PC-3 (cell line): ENCODE measurements around the gene WRNIP1. TPM values are rescaled to one million over a fixed set of nuclear protein-coding genes. Genes with fewer than 3 reads are reported as not detected.

Source experiments
- ATAC-seq: fragments of 200-7000 bp; cut with Tn5 transposase; 2 replicates; pipeline ENCODE4 v1.9.1; 2020; ENCODE audit warnings: mild to moderate bottlenecking, moderate library complexity
- BruUV-seq: library from RNA; stranded (reverse); fragments of 400-500 nt; replicated peaks from 2 replicates; lab custom pipeline; 2021; lab: Mats Ljungman, UMichigan
- CTCF ChIA-PET: fragments of 300-600 bp; sonication (Branson Sonifier 250); formaldehyde crosslinking; loops from one replicate; lab custom pipeline; 2022; ENCODE audit warnings: antibody characterized with exemption; lab: Charles Lee
- POLR2A ChIA-PET: fragments of 300-600 bp; sonication (Branson Sonifier 250); formaldehyde crosslinking; loops from one replicate; lab custom pipeline; 2022; ENCODE audit warnings: antibody characterized with exemption; ENCODE audit not compliant: unreplicated experiment; lab: Charles Lee
- DNase-seq: peaks from one replicate; pipeline ENCODE4 v3.0.0-alpha.2; 2015
- H2AFZ ChIP-seq: fragments of 300-600 bp; sonication (generic); 2 replicates; pipeline ENCODE4 v1.6.0; 2016; ENCODE audit warnings: antibody characterized with exemption, low read length
- H3F3A ChIP-seq: fragments of 300-600 bp; sonication (generic); one replicate; pipeline ENCODE4 v1.6.0; 2017; ENCODE audit warnings: antibody characterized with exemption, low read length, control low read depth, mild to moderate bottlenecking; ENCODE audit not compliant: unreplicated experiment
- H3K27ac ChIP-seq: fragments of 300-600 bp; sonication (generic); 2 replicates; pipeline ENCODE4 v1.5.1; 2016; ENCODE audit warnings: mild to moderate bottlenecking, low read length
- H3K27me3 ChIP-seq: fragments of 300-600 bp; sonication (generic); 2 replicates; pipeline ENCODE4 v1.6.1; 2016; ENCODE audit warnings: low read length, mixed read lengths
- H3K36me3 ChIP-seq: fragments of 300-600 bp; sonication (generic); 2 replicates; pipeline ENCODE4 v1.6.1; 2016; ENCODE audit warnings: low read depth, mixed run types, low read length, mixed read lengths
- H3K4me1 ChIP-seq: fragments of 300-600 bp; sonication (generic); 2 replicates; pipeline ENCODE4 v1.5.1; 2016; ENCODE audit warnings: low read length; ENCODE audit not compliant: insufficient read depth
- H3K4me2 ChIP-seq: fragments of 300-600 bp; sonication (generic); 2 replicates; pipeline ENCODE4 v1.6.0; 2016; ENCODE audit warnings: low read length
- H3K4me3 ChIP-seq: fragments of 300-600 bp; sonication (generic); 2 replicates; pipeline ENCODE4 v1.5.1; 2016; ENCODE audit warnings: mild to moderate bottlenecking, low read length, mixed read lengths
- H3K79me2 ChIP-seq: fragments of 300-600 bp; sonication (generic); 2 replicates; pipeline ENCODE4 v1.6.1; 2017; ENCODE audit warnings: low read length, mixed read lengths
- H3K9ac ChIP-seq: fragments of 300-600 bp; sonication (generic); 2 replicates; pipeline ENCODE4 v1.6.0; 2016; ENCODE audit warnings: mild to moderate bottlenecking, low read length
- H3K9me2 ChIP-seq: fragments of 300-600 bp; sonication (generic); replicated peaks from 2 replicates; pipeline ENCODE4 v1.6.1; 2016; ENCODE audit warnings: mixed run types, low read length, mixed read lengths
- H3K9me3 ChIP-seq: fragments of 300-600 bp; sonication (generic); 2 replicates; pipeline ENCODE4 v1.6.1; 2016; ENCODE audit warnings: low read length, mixed read lengths
- H4K20me1 ChIP-seq: fragments of 300-600 bp; sonication (generic); 2 replicates; pipeline ENCODE4 v1.6.1; 2016; ENCODE audit warnings: low read length, mixed read lengths
- CTCF ChIP-seq: fragments of 300-600 bp; sonication (generic); conservative IDR thresholded peaks from 2 replicates; pipeline ENCODE4 v1.5.1; 2017; ENCODE audit warnings: antibody characterized with exemption, low read depth, mild to moderate bottlenecking, low read length
- EZH2 ChIP-seq: fragments of 300-600 bp; sonication (generic); IDR thresholded peaks from one replicate; pipeline ENCODE4 v1.6.1; 2017; ENCODE audit warnings: antibody characterized with exemption, mild to moderate bottlenecking, low read length; ENCODE audit not compliant: unreplicated experiment
- EZH2phosphoT487 ChIP-seq: fragments of 300-600 bp; sonication (generic); IDR thresholded peaks from 2 replicates; pipeline ENCODE4 v1.6.1; 2018; ENCODE audit warnings: mild to moderate bottlenecking, antibody characterized with exemption, low read length, borderline replicate concordance
- intact Hi-C: fragments of 100-400 bp; cut with micrococcal nuclease; formaldehyde crosslinking; loops from 2 replicates; pipeline ENCODE4 v1.9.0; 2023
- total RNA-seq: library from RNA; depleted of rRNA; stranded (reverse); fragments of >200 nt; gene quantifications from 2 replicates; pipeline ENCODE4 v1.2.3, GENCODE V29; 2014

WRNIP1 gene
- total RNA-seq, 1 experiment from 2014 or later = 92.2 TPM

GRCh38 chr6:2765896-2766766 lies 938 bp downstream of the WRNIP1 start:
- peaks cover 12% of the 10 kb centered on the region for H3K36me3 ChIP-seq
- H3K79me2 ChIP-seq = peaks cover 55% of the 10 kb centered on the region
- peak; percentile 11 for ATAC-seq
- peaks cover 31% of the 10 kb centered on the region for H3K4me1 ChIP-seq
- no peaks in the 10 kb centered on the region for H3F3A ChIP-seq
- peaks cover 41% of the 10 kb centered on the region for H4K20me1 ChIP-seq
- peak overlapping the region; percentile 97 for H3K4me3 ChIP-seq
- peak overlapping the region; percentile 94 for H3K4me2 ChIP-seq
- peak overlapping the region; percentile 93 for H3K9ac ChIP-seq
- intact Hi-C loops = no loop called here
- H3K9me2 ChIP-seq = no peaks in the 10 kb centered on the region
- no peak for TF ChIP-seq EZH2
- TF ChIP-seq EZH2phosphoT487 = no peak
- H2AFZ ChIP-seq = peak overlapping the region; percentile 65; the same call in 1 of the 2 replicates
- peak; percentile 39 for DNase-seq
- POLR2A ChIA-PET = interaction anchor here (0.6 kb wide), 1 partner anchor 334 kb away, joined by 3 read pairs; no protein-coding TSS in a partner anchor
- no TSS peak for BruUV-seq
- no peaks in the 10 kb centered on the region for H3K9me3 ChIP-seq
- CTCF ChIA-PET = interaction anchor here (0.7 to 0.9 kb wide), 2 partner anchors 72 to 73 kb away, joined by 3 to 4 read pairs; no protein-coding TSS in a partner anchor
- no peaks in the 10 kb centered on the region for H3K27me3 ChIP-seq
- peak overlapping the region; percentile 59 for H3K27ac ChIP-seq

GRCh38 chr6:2766767-2767656 lies 1.8 kb downstream of the WRNIP1 start:
- Histone ChIP-seq H3K9ac (peak overlapping the region; percentile 93), H3K27ac (no peak overlapping the region), H3K4me3 (peak overlapping the region; percentile 97), H3F3A (no peaks in the 10 kb centered on the region), H2AFZ (no peak overlapping the region), H3K79me2 (peaks cover 64% of the 10 kb centered on the region), H3K4me2 (peak overlapping the region; percentile 94), H3K36me3 (peaks cover 19% of the 10 kb centered on the region), H4K20me1 (peaks cover 41% of the 10 kb centered on the region), H3K9me2 (no peaks in the 10 kb centered on the region), H3K27me3 (no peaks in the 10 kb centered on the region), H3K4me1 (peaks cover 27% of the 10 kb centered on the region), H3K9me3 (no peaks in the 10 kb centered on the region)
- CTCF ChIA-PET = no interaction called here
- BruUV-seq = TSS peak; percentile 34
- intact Hi-C loops = no loop called here
- TF ChIP-seq CTCF (no peak), EZH2 (no peak), EZH2phosphoT487 (no peak)
- no peak for ATAC-seq
- POLR2A ChIA-PET = no interaction called here
- peak; percentile 16 for DNase-seq
